A549 (cell line): ENCODE results near the gene AIRE. TPM values are rescaled to one million over a fixed set of nuclear protein-coding genes. Genes with fewer than 3 reads are reported as not detected.

ENCODE experiments used
- ATAC-seq, 2 experiments: fragments of 200-7000 bp in 1 of 2; fragments of >200 bp in 1 of 2; cut with Nextera tagmentation in 1 of 2; cut with Tn5 transposase in 1 of 2; 3 replicates each; pipeline versions ENCODE4 v1.8.0 to v1.9.1; 2018 to 2020; ENCODE audit warnings: mild to moderate bottlenecking in 1 of 2, moderate library complexity in 1 of 2
- CTCF ChIA-PET: fragments of 300-600 bp; sonication (Branson Sonifier 250); formaldehyde crosslinking; extraction: SDS; loops from one replicate; lab custom pipeline; 2021; ENCODE audit warnings: antibody characterized with exemption, inconsistent platforms; lab: Yijun Ruan, JAX
- POLR2A ChIA-PET: fragments of 350-600 bp; formaldehyde crosslinking; extraction: SDS; loops from one replicate; lab custom pipeline; 2021; ENCODE audit warnings: antibody characterized with exemption, inconsistent platforms; lab: Yijun Ruan, JAX
- DNase-seq, 2 experiments: peaks; one replicate each; pipeline versions ENCODE4 v3.0.0 to v3.0.0-alpha.2; 2011 to 2016; ENCODE audit warnings: low read depth in 1 of 2, low spot score in 1 of 2
- FAIRE-seq: peaks from 2 replicates; lab custom pipeline; 2011; peaks lifted over from hg19 to GRCh38; lab: Jason Lieb, UNC
- H3K27ac ChIP-seq, 2 experiments: fragments of >200 bp; sonication (Bioruptor Twin); formaldehyde crosslinking; 3 replicates each; pipeline ENCODE4 v1.5.1; 2016 to 2017
- H3K4me1 ChIP-seq: fragments of >200 bp; sonication (Bioruptor Twin); formaldehyde crosslinking; 3 replicates; pipeline ENCODE4 v1.6.1; 2016
- H3K4me2 ChIP-seq: fragments of >200 bp; sonication (Bioruptor Twin); formaldehyde crosslinking; 3 replicates; pipeline ENCODE4 v1.6.1; 2016
- H3K4me3 ChIP-seq: fragments of >200 bp; sonication (Bioruptor Twin); formaldehyde crosslinking; 3 replicates; pipeline ENCODE4 v1.5.1; 2016
- H3K9me3 ChIP-seq: fragments of >200 bp; sonication (Bioruptor Twin); formaldehyde crosslinking; 3 replicates; pipeline ENCODE4 v1.6.1; 2016
- BHLHE40 ChIP-seq: IDR thresholded peaks from 2 replicates; pipeline ENCODE4 v1.6.1; 2012; ENCODE audit warnings: low read depth, low read length, inconsistent platforms
- CEBPB ChIP-seq, 2 experiments: fragments of >200 bp in 1 of 2; sonication (Bioruptor Twin) in 1 of 2; formaldehyde crosslinking in 1 of 2; IDR thresholded peaks; 2 replicates each; pipeline ENCODE4 v1.6.1; 2012 to 2016
- EP300 ChIP-seq, 2 experiments: fragments of >200 bp; sonication (Bioruptor Twin); formaldehyde crosslinking; IDR thresholded peaks; 2 replicates in 1 of 2; 3 replicates in 1 of 2; pipeline ENCODE4 v1.6.1; 2016 to 2017
- ESRRA ChIP-seq: fragments of 150-350 bp; IDR thresholded peaks from 2 replicates; pipeline ENCODE4 v1.6.1; 2014; ENCODE audit warnings: mild to moderate bottlenecking, low read length, borderline replicate concordance
- HDAC2 ChIP-seq: fragments of 200-600 bp; sonication (generic); IDR thresholded peaks from 2 replicates; pipeline ENCODE4 v1.6.1; 2016
- HOXB13 ChIP-seq: fragments of 250-450 bp; sonication (Bioruptor Pico); IDR thresholded peaks from 2 replicates; pipeline ENCODE4 v1.5.0; 2020; ENCODE audit warnings: low read depth, mild to moderate bottlenecking, moderate library complexity
- JUNB ChIP-seq: fragments of >200 bp; sonication (Bioruptor Twin); formaldehyde crosslinking; IDR thresholded peaks from 2 replicates; pipeline ENCODE4 v1.6.1; 2016
- KDM1A ChIP-seq: fragments of 200-600 bp; sonication (generic); IDR thresholded peaks from 2 replicates; pipeline ENCODE4 v1.6.1; 2016; ENCODE audit warnings: low read depth, mild to moderate bottlenecking
- MAZ ChIP-seq: fragments of 150-350 bp; IDR thresholded peaks from 2 replicates; pipeline ENCODE4 v1.6.1; 2014; ENCODE audit warnings: antibody characterized with exemption, low read depth, low read length, borderline replicate concordance
- NPAS2 ChIP-seq: fragments of 250-450 bp; sonication (Bioruptor Pico); IDR thresholded peaks from 2 replicates; pipeline ENCODE4 v1.8.0; 2022; ENCODE audit warnings: mild to moderate bottlenecking, moderate library complexity, borderline replicate concordance
- NR3C1 ChIP-seq: fragments of >200 bp; sonication (Bioruptor Twin); formaldehyde crosslinking; IDR thresholded peaks from 3 replicates; pipeline ENCODE4 v1.6.1; 2017
- POLR2A ChIP-seq: IDR thresholded peaks from 2 replicates; pipeline ENCODE4 v1.6.1; 2012; ENCODE audit warnings: mild to moderate bottlenecking, low read length
- RAD21 ChIP-seq, 2 experiments: fragments of >200 bp in 1 of 2; sonication (Bioruptor Twin) in 1 of 2; formaldehyde crosslinking in 1 of 2; IDR thresholded peaks in 1 of 2; conservative IDR thresholded peaks in 1 of 2; 2 replicates in 1 of 2; 3 replicates in 1 of 2; pipeline ENCODE4 v1.6.1; 2012 to 2018; ENCODE audit warnings: inconsistent platforms in 1 of 2
- RARB ChIP-seq: fragments of 250-450 bp; sonication (Bioruptor Pico); IDR thresholded peaks from 2 replicates; pipeline ENCODE4 v1.8.0; 2021; ENCODE audit warnings: mild to moderate bottlenecking, moderate library complexity
- RFX5 ChIP-seq: fragments of 450-650 bp; IDR thresholded peaks from 2 replicates; pipeline ENCODE4 v1.7.1; 2014; ENCODE audit warnings: antibody characterized with exemption, mild to moderate bottlenecking, moderate library complexity
- SMC3 ChIP-seq: fragments of >200 bp; sonication (Bioruptor Twin); formaldehyde crosslinking; IDR thresholded peaks from 3 replicates; pipeline ENCODE4 v1.6.1; 2018; ENCODE audit warnings: inconsistent platforms
- TFCP2L1 ChIP-seq: fragments of 250-450 bp; sonication (Bioruptor Pico); IDR thresholded peaks from 2 replicates; pipeline ENCODE4 v1.5.0; 2021; ENCODE audit warnings: mild to moderate bottlenecking
- ZC3H11A ChIP-seq: fragments of 450-650 bp; IDR thresholded peaks from 2 replicates; pipeline ENCODE4 v1.6.1; 2014; ENCODE audit warnings: antibody characterized with exemption, mild to moderate bottlenecking
- ZFP36 ChIP-seq: fragments of 450-650 bp; IDR thresholded peaks from 2 replicates; pipeline ENCODE4 v1.6.1; 2014; ENCODE audit warnings: borderline replicate concordance; ENCODE audit not compliant: partially characterized antibody
- WGBS: methylation state at CpG from one replicate; pipeline ENCODE4 v1.1.6; 2017; ENCODE audit errors: missing lambda C conversion rate; 5-methylcytosine and 5-hydroxymethylcytosine counted together
- polyA plus RNA-seq, 4 experiments: library from polyadenylated mRNA; depleted of rRNA in 3 of 4; stranded (reverse); fragments of >200 nt; fragmentation: RNase III in 1 of 4; extraction: RNeasy Plus Mini Kit Qiagen cat#74134 plus additional on column Dnase treatment in 1 of 4; gene quantifications; 2 replicates in 3 of 4; 3 replicates in 1 of 4; pipeline ENCODE4 v1.2.3, GENCODE V29; 2011 to 2017
- TF ChIP-seq, protein P1 (sequence below): fragments of >200 bp; sonication (Bioruptor Twin); formaldehyde crosslinking; IDR thresholded peaks from 2 replicates; pipeline ENCODE4 v1.6.1; 2016
- TF ChIP-seq, protein P2 (sequence below): fragments of 250-450 bp; sonication (Bioruptor Pico); IDR thresholded peaks from 2 replicates; pipeline ENCODE4 v1.5.0; 2021; ENCODE audit warnings: mild to moderate bottlenecking, moderate library complexity, borderline replicate concordance
- TF ChIP-seq, protein P3 (sequence below): fragments of 250-450 bp; sonication (Bioruptor Pico); IDR thresholded peaks from 2 replicates; pipeline ENCODE4 v1.5.0; 2020; ENCODE audit warnings: low read depth, mild to moderate bottlenecking, moderate library complexity
- TF ChIP-seq, protein P4 (sequence below): IDR thresholded peaks from 2 replicates; pipeline ENCODE4 v1.6.1; 2012
- TF ChIP-seq, protein P5 (sequence below): fragments of 200-600 bp; sonication (generic); IDR thresholded peaks from 2 replicates; pipeline ENCODE4 v1.6.1; 2016; ENCODE audit warnings: antibody characterized with exemption, mild to moderate bottlenecking, moderate library complexity

Gene AIRE
- polyA plus RNA-seq, 2 of the 4 experiments (the other 2 are of a cell fraction) = not detected

DNA sequence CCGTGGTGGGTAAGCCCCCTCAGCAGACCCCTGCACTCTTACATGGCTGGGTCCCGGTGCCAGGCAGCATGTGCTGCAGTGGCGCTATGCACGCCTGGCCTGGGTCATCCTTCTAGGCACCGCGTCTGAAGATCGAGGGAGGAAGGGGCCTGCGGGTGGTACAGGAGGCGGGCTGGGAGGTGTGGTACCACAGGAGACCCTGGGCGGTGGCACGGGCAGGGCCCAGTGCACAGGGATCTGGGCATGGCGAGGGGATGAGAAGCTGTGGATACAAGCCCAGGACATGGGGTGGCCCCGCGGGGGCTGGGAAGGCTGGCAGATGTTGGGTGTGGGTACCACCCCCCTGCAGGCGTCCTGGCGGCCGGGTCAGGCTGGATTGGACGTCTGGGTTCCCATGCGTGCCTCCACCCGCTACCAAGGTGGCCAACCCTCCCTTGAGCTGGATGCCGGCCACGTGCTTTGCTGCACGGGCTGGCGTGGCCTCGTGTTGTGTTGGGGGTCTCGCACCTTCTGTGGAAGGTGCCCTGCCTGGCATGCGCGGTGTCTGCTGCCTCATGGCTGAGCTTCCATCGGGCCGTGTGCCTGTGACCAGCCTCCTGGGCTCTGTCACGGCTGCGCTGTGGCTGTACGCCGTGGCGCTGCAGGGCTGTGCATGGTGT, 33.9 kb downstream of the AIRE start:
- ChIA-PET CTCF (interaction anchor here (0.7 to 2.6 kb wide), 3 partner anchors 9 to 22 kb away, joined by 3 to 8 read pairs (median 6); no protein-coding TSS in a partner anchor), POLR2A (no interaction called here)
- no peak for ATAC-seq
- H3K27ac ChIP-seq = no peak overlapping the region
- H3K4me1 ChIP-seq = no peaks in the 10 kb centered on the region
- FAIRE-seq = no peak
- H3K4me3 ChIP-seq = no peak overlapping the region
- H3K9me3 ChIP-seq = no peaks in the 10 kb centered on the region
- no peak for DNase-seq
- no peak for TF ChIP-seq KDM1A
- no peak for TF ChIP-seq RFX5
- TF ChIP-seq SMC3 = no peak
- no peak for TF ChIP-seq TFCP2L1 (CRISPR knock-in tag)
- TF ChIP-seq BHLHE40 = no peak
- TF ChIP-seq, protein P1, sequence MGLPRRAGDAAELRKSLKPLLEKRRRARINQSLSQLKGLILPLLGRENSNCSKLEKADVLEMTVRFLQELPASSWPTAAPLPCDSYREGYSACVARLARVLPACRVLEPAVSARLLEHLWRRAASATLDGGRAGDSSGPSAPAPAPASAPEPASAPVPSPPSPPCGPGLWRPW = no peak
- TF ChIP-seq MAZ = no peak
- TF ChIP-seq POLR2A = no peak
- no peak for TF ChIP-seq ZFP36
- no peak for TF ChIP-seq CEBPB (IDR thresholded peaks at IDR 0.05)
- TF ChIP-seq HOXB13 (CRISPR knock-in tag) = no peak
- WGBS = 79% methylated on average over 4 of the region's 35 CpGs
- H3K4me2 ChIP-seq = no peak overlapping the region

DNA sequence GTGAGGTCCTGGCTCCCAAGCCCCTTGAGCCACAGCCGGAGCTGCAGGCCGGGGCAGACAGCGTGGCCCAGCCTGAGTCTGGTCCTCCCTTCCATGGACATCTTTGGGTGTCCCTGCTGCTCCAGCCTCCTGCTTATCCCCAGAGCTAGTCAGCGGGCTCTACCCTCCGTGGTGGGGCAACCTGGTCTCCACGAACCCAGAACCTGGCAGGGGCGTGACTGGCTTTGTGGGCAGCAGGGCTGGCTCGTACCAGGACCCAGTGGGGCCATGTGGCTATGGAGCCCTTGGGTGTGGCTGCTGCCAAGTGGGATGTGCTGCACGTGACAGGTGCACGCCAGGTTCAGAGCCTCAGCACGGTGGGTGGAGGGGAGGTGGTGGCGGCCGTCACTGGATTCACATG, 35.2 kb downstream of the AIRE start:
- H3K4me2 ChIP-seq = no peak overlapping the region

DNA sequence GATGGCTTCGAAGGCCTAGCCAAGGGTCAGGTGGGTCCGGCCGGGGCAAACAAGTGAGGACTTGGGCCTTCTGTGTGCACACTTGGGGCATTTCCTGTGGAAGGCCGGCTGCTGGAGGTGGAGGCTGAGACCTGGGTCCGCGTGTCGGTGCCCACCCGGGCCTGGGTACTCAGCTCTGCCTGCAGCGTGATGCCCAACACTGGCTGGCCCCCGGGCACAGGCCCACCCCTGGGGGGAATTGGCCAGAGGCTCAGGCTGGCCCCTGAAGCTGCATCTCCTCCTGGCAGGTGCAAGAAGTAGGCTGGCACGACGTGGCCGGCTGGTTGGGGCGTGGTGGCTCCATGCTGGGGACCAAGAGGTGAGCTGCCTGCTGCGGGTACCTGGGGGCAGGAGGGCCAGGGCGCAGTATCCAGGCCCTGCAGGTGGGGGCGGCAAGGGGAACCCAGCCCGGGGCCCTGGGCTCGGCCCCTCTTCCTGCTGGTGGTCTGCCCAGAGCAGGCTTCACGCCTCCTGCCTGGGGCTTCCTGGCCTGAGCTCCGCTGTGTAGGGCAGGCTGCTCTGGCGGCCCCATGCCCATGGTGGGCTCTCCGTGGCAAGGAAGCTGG, 36.3 kb downstream of the AIRE start:
- FAIRE-seq (no peak), ATAC-seq (no peak), DNase-seq (no peak)
- POLR2A ChIA-PET = no interaction called here
- no peak overlapping the region for H3K27ac ChIP-seq
- CTCF ChIA-PET = no interaction called here
- H3K9me3 ChIP-seq = no peaks in the 10 kb centered on the region
- no peak overlapping the region for H3K4me3 ChIP-seq
- TF ChIP-seq EP300 (IDR thresholded peaks at IDR 0.05) = no peak
- no peak for TF ChIP-seq ESRRA
- TF ChIP-seq, protein P2, sequence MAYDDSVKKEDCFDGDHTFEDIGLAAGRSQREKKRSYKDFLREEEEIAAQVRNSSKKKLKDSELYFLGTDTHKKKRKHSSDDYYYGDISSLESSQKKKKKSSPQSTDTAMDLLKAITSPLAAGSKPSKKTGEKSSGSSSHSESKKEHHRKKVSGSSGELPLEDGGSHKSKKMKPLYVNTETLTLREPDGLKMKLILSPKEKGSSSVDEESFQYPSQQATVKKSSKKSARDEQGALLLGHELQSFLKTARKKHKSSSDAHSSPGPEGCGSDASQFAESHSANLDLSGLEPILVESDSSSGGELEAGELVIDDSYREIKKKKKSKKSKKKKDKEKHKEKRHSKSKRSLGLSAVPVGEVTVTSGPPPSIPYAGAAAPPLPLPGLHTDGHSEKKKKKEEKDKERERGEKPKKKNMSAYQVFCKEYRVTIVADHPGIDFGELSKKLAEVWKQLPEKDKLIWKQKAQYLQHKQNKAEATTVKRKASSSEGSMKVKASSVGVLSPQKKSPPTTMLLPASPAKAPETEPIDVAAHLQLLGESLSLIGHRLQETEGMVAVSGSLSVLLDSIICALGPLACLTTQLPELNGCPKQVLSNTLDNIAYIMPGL (CRISPR knock-in tag) = no peak
- no peak for TF ChIP-seq RARB (CRISPR knock-in tag)
- no peak for TF ChIP-seq NPAS2
- TF ChIP-seq HDAC2 = no peak
- no peak for TF ChIP-seq ZC3H11A
- TF ChIP-seq, protein P3, sequence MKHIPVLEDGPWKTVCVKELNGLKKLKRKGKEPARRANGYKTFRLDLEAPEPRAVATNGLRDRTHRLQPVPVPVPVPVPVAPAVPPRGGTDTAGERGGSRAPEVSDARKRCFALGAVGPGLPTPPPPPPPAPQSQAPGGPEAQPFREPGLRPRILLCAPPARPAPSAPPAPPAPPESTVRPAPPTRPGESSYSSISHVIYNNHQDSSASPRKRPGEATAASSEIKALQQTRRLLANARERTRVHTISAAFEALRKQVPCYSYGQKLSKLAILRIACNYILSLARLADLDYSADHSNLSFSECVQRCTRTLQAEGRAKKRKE (CRISPR knock-in tag) = no peak
- no peak for TF ChIP-seq POLR2A
- TF ChIP-seq MAZ = no peak
- TF ChIP-seq JUNB = no peak
- TF ChIP-seq, protein P1 = no peak
- TF ChIP-seq, protein P4, sequence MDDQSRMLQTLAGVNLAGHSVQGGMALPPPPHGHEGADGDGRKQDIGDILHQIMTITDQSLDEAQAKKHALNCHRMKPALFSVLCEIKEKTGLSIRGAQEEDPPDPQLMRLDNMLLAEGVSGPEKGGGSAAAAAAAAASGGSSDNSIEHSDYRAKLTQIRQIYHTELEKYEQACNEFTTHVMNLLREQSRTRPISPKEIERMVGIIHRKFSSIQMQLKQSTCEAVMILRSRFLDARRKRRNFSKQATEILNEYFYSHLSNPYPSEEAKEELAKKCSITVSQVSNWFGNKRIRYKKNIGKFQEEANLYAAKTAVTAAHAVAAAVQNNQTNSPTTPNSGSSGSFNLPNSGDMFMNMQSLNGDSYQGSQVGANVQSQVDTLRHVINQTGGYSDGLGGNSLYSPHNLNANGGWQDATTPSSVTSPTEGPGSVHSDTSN = no peak
- no CpG with 5 or more reads among the region's 23 CpGs for WGBS
- no peak overlapping the region for H3K4me2 ChIP-seq
- H3K4me1 ChIP-seq = no peaks in the 10 kb centered on the region

More for the DNA sequence above, 35.2 kb downstream of the AIRE start:
- POLR2A ChIA-PET = no interaction called here
- TF ChIP-seq TFCP2L1 (CRISPR knock-in tag) (no peak), RAD21 (conservative IDR thresholded peaks at IDR 0.05 in 1 of 2, IDR thresholded peaks at IDR 0.05 in 1 of 2) (no peak), BHLHE40 (no peak), NR3C1 (no peak)
- TF ChIP-seq, protein P5, sequence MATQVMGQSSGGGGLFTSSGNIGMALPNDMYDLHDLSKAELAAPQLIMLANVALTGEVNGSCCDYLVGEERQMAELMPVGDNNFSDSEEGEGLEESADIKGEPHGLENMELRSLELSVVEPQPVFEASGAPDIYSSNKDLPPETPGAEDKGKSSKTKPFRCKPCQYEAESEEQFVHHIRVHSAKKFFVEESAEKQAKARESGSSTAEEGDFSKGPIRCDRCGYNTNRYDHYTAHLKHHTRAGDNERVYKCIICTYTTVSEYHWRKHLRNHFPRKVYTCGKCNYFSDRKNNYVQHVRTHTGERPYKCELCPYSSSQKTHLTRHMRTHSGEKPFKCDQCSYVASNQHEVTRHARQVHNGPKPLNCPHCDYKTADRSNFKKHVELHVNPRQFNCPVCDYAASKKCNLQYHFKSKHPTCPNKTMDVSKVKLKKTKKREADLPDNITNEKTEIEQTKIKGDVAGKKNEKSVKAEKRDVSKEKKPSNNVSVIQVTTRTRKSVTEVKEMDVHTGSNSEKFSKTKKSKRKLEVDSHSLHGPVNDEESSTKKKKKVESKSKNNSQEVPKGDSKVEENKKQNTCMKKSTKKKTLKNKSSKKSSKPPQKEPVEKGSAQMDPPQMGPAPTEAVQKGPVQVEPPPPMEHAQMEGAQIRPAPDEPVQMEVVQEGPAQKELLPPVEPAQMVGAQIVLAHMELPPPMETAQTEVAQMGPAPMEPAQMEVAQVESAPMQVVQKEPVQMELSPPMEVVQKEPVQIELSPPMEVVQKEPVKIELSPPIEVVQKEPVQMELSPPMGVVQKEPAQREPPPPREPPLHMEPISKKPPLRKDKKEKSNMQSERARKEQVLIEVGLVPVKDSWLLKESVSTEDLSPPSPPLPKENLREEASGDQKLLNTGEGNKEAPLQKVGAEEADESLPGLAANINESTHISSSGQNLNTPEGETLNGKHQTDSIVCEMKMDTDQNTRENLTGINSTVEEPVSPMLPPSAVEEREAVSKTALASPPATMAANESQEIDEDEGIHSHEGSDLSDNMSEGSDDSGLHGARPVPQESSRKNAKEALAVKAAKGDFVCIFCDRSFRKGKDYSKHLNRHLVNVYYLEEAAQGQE = no peak
- TF ChIP-seq, all 56 proteins: peak for 0
- 95% methylated on average over 11 of the region's 13 CpGs for WGBS
- FAIRE-seq (no peak), ATAC-seq (no peak), DNase-seq (no peak)
- H3K9me3 ChIP-seq = no peaks in the 10 kb centered on the region
- H3K4me1 ChIP-seq = no peaks in the 10 kb centered on the region
- CTCF ChIA-PET = interaction anchor here (1.9 to 2.6 kb wide), 2 partner anchors 16 to 23 kb away, joined by 6 to 8 read pairs; no protein-coding TSS in a partner anchor
- H3K4me3 ChIP-seq = no peak overlapping the region
- no peak overlapping the region for H3K27ac ChIP-seq
